SU-DHL-6 (cell line): ENCODE results near the gene CCDC187.

Source experiments
- H2AFZ ChIP-seq: fragments of 200-600 bp; sonication (generic); 2 replicates; pipeline ENCODE4 v1.6.1; 2014; ENCODE audit warnings: low read depth, mild to moderate bottlenecking, moderate library complexity, mixed read lengths, antibody characterized with exemption, low read length; ENCODE audit not compliant: severe bottlenecking
- H3F3A ChIP-seq: fragments of 200-600 bp; shearing (Covaris generic); 2 replicates; pipeline ENCODE4 v1.6.0; 2016; ENCODE audit warnings: antibody characterized with exemption, mild to moderate bottlenecking; ENCODE audit not compliant: insufficient read depth
- H3K27ac ChIP-seq: fragments of 200-600 bp; sonication (generic); 2 replicates; pipeline ENCODE4 v1.5.1; 2016; ENCODE audit warnings: low read depth, mild to moderate bottlenecking, low read length, moderate library complexity, mixed read lengths
- H3K27me3 ChIP-seq: fragments of 200-600 bp; sonication (generic), shearing (Covaris generic); 2 replicates; pipeline ENCODE4 v1.6.0; 2014; ENCODE audit warnings: mild to moderate bottlenecking, low read length
- H3K36me3 ChIP-seq: fragments of 200-600 bp; sonication (generic); 2 replicates; pipeline ENCODE4 v1.6.1; 2014; ENCODE audit warnings: mild to moderate bottlenecking, low read length, mixed read lengths
- H3K4me2 ChIP-seq: fragments of 300-600, 200-600 bp; shearing (Covaris generic), sonication (generic); 2 replicates; pipeline ENCODE4 v1.6.0; 2014; ENCODE audit warnings: low read length, low read depth, mild to moderate bottlenecking; ENCODE audit not compliant: poor library complexity, severe bottlenecking
- H3K4me3 ChIP-seq: fragments of 200-600 bp; sonication (generic); 2 replicates; pipeline ENCODE4 v1.5.1; 2014; ENCODE audit warnings: antibody characterized with exemption, low read length, mild to moderate bottlenecking, mixed read lengths; ENCODE audit not compliant: insufficient read depth, poor library complexity, severe bottlenecking
- H3K79me2 ChIP-seq: fragments of 200-600 bp; sonication (generic); 2 replicates; pipeline ENCODE4 v1.6.1; 2014; ENCODE audit warnings: mild to moderate bottlenecking, low read length, moderate library complexity; ENCODE audit not compliant: insufficient read depth
- H3K9ac ChIP-seq: fragments of 200-600 bp; sonication (generic); 2 replicates; pipeline ENCODE4 v1.7.0; 2014; ENCODE audit warnings: mild to moderate bottlenecking, low read length
- H3K9me2 ChIP-seq: fragments of 200-600 bp; sonication (generic); replicated peaks from 2 replicates; pipeline ENCODE4 v1.6.1; 2014; ENCODE audit warnings: low read length; ENCODE audit not compliant: insufficient read depth
- H3K9me3 ChIP-seq: fragments of 200-600 bp; sonication (generic); 2 replicates; pipeline ENCODE4 v1.6.1; 2014; ENCODE audit warnings: low read length, mixed read lengths; ENCODE audit not compliant: insufficient read depth
- H4K20me1 ChIP-seq: fragments of 200-600 bp; sonication (generic); 2 replicates; pipeline ENCODE4 v1.6.1; 2014; ENCODE audit warnings: low read depth, mild to moderate bottlenecking, antibody characterized with exemption, low read length, moderate library complexity, mixed read lengths
- EZH2phosphoT487 ChIP-seq: fragments of 200-600 bp; sonication (generic), shearing (Covaris generic); conservative IDR thresholded peaks from 2 replicates; pipeline ENCODE4 v1.6.1; 2018; ENCODE audit warnings: mild to moderate bottlenecking, antibody characterized with exemption, low read length, moderate library complexity, mixed read lengths
- TF ChIP-seq, protein P1 (sequence below): fragments of 200-600 bp; sonication (generic); IDR thresholded peaks from one replicate; pipeline ENCODE4 v1.5.1; 2017; ENCODE audit warnings: antibody characterized with exemption, mild to moderate bottlenecking, low read length, moderate library complexity; ENCODE audit not compliant: insufficient read depth, poor library complexity, severe bottlenecking

The CCDC187 gene

DNA sequence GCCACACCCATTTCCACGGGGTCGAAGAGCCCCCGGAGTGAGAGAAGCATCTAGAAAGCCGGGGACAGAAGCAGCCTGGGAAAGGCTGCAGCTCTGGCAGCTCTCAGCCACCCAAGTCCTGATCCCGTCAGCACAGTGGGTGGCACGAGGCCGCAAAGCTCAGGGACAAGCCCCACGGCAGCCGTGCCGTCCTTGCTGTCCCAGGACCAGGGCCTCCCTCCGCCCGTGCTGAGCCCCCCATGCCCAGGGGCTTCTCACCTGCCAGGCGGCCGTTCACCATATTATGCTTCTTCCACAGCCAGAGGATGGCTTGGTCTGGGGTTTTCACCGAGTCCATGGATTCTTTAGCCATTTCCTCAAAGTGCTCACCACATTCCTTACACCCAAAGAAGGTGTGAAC, 92.9 kb downstream of the CCDC187 start:
- H2AFZ ChIP-seq: no peak overlapping the region
- H3K27me3 ChIP-seq: no peaks in the 10 kb centered on the region
- peaks cover 3% of the 10 kb centered on the region; the same call in 1 of the 2 replicates for H4K20me1 ChIP-seq

DNA sequence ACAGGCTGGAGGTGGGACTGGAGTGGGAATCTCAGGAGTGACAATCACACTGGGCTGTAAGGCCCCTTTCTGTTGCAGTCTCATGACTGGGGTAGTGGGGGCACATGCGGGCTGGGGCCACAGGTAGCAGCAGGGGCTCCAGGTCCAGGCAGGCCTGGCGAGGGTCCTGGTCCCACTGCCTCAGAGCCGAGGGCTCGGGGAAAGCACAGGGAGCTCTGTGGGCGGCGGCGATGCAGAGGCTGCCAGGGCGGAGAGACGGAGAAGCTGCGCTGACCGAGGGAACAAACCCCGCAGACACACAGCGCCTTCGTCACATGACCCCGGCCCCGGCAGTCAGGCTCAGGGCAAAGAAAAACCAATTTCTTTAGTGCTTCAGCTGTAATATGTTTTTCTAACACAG, 93.6 kb downstream of the CCDC187 start:
- Histone ChIP-seq H3K9me2 (no peaks in the 10 kb centered on the region), H3K9me3 (no peaks in the 10 kb centered on the region), H3F3A (peaks cover 11% of the 10 kb centered on the region; the same call in 1 of the 2 replicates), H4K20me1 (peaks cover 7% of the 10 kb centered on the region; the same call in 1 of the 2 replicates), H3K4me2 (no peak overlapping the region), H3K27me3 (no peaks in the 10 kb centered on the region), H3K36me3 (peaks cover 20% of the 10 kb centered on the region), H3K9ac (no peak overlapping the region), H3K79me2 (no peaks in the 10 kb centered on the region), H3K4me3 (no peak overlapping the region), H2AFZ (no peak overlapping the region), H3K27ac (no peak overlapping the region)
- TF ChIP-seq, protein P1, sequence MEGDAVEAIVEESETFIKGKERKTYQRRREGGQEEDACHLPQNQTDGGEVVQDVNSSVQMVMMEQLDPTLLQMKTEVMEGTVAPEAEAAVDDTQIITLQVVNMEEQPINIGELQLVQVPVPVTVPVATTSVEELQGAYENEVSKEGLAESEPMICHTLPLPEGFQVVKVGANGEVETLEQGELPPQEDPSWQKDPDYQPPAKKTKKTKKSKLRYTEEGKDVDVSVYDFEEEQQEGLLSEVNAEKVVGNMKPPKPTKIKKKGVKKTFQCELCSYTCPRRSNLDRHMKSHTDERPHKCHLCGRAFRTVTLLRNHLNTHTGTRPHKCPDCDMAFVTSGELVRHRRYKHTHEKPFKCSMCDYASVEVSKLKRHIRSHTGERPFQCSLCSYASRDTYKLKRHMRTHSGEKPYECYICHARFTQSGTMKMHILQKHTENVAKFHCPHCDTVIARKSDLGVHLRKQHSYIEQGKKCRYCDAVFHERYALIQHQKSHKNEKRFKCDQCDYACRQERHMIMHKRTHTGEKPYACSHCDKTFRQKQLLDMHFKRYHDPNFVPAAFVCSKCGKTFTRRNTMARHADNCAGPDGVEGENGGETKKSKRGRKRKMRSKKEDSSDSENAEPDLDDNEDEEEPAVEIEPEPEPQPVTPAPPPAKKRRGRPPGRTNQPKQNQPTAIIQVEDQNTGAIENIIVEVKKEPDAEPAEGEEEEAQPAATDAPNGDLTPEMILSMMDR: no peak
- TF ChIP-seq EZH2phosphoT487: no peak

More for the DNA sequence above, 92.9 kb downstream of the CCDC187 start:
- Histone ChIP-seq H3F3A (peaks cover 11% of the 10 kb centered on the region; the same call in 1 of the 2 replicates), H3K27ac (no peak overlapping the region), H3K36me3 (peaks cover 22% of the 10 kb centered on the region), H3K9ac (no peak overlapping the region), H3K9me2 (no peaks in the 10 kb centered on the region), H3K4me2 (no peak overlapping the region), H3K79me2 (no peaks in the 10 kb centered on the region), H3K4me3 (no peak overlapping the region), H3K9me3 (no peaks in the 10 kb centered on the region)
- TF ChIP-seq, protein P1: no peak
- TF ChIP-seq EZH2phosphoT487: no peak

DNA sequence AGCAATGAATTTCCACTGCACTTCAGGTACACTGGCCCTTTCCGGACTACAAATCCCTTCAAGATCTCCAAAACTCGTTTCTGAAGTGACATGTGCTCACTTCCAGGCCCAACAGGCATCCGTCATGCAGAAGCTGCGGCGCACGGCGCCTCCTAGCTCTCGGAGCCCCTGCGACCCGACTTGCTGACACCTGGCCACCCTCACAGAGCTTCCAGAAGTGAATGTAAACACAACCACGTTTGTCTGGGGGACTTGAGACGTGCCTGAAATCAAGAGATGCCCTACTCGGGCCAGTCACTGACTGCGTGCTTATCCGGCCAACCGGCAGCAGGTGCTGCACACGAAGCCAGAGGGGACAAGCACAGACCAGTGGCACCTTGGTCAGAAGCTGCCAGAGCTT, 94.1 kb downstream of the CCDC187 start:
- TF ChIP-seq, protein P1: no peak
- no peak for TF ChIP-seq EZH2phosphoT487
- Histone ChIP-seq H2AFZ (no peak overlapping the region), H3K4me3 (no peak overlapping the region), H3K4me2 (no peak overlapping the region), H4K20me1 (peaks cover 7% of the 10 kb centered on the region; the same call in 1 of the 2 replicates), H3K9ac (no peak overlapping the region), H3K36me3 (peaks cover 16% of the 10 kb centered on the region), H3K27ac (no peak overlapping the region), H3K9me3 (no peaks in the 10 kb centered on the region), H3F3A (peaks cover 11% of the 10 kb centered on the region; the same call in 1 of the 2 replicates), H3K79me2 (no peaks in the 10 kb centered on the region), H3K9me2 (no peaks in the 10 kb centered on the region), H3K27me3 (no peaks in the 10 kb centered on the region)
